ENCODE data around the gene WDR62.
A peak's percentile ranks its signal among the peaks of the same experiment; 100 is the strongest.

The WDR62 gene

DNA sequence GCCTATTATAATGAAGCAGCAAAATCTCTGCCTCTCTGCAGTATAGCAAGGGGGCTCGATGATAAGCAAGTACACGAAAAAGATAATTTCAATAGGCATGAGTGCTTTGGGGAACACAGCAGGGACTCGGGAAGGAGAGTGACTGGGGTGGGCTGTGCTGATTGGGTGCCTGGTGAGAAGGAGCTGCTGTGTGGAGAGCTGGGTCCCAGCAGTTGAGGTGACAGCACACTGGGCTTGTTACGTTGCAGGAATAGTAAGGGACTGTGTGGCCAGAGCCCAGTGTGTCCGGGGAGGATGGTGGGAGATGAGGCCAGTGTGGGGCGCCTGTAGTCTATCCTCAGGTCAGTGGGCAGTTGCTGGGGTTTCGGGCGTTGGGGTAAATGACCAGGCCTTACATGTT is 17.4 kb downstream of the WDR62 start:
- no peak for TF ChIP-seq CTCF (conservative IDR thresholded peaks at IDR 0.05)
- peak overlapping the region; percentile 89 for H3K27ac ChIP-seq

DNA sequence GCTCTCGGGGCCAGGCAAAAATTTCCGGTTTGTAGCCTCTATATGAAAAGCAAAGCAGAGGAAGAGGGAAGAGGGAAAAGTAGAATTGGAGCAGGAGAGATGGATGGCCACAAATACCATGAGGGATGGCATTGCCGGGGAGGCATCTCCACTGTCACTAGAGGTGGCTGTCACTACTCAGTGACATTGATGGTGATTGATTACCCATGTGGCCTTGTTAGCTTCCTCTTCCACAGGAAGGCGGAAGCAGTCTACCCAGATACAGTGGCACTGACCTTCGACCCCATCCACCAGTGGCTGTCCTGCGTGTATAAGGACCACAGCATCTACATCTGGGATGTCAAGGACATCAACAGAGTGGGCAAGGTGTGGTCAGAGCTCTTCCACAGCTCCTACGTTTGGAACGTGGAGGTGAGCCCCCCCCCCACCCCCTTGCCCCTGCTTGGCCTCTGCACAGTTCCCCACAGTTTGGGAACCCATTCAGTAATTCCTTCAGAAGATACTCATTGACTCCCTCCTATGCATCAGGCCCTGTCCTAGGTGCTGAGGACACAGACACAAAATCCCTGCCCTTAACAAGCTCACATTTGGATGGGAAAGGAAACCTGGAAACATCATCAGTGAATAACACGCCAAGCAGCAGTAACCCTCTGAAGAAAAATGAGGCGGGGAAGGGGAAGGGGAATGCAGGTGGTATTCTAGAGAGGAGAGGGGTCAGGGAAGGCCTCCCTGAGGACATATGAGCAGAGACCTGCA is 18.6 kb downstream of the WDR62 start:
- no peak for TF ChIP-seq CTCF (conservative IDR thresholded peaks at IDR 0.05)
- H3K27ac ChIP-seq = peak overlapping the region; percentile 89; the same call in 1 of the 2 replicates

- no peak for TF ChIP-seq CTCF (conservative IDR thresholded peaks at IDR 0.05)
- H3K27ac ChIP-seq = peak overlapping the region; percentile 50; the same call in 1 of the 2 replicates
Observed at GRCh38 chr19:36079389-36079945, 24.8 kb downstream of the WDR62 start.

- no peak for TF ChIP-seq CTCF (conservative IDR thresholded peaks at IDR 0.05)
- peak overlapping the region; percentile 50 for H3K27ac ChIP-seq
Observed at GRCh38 chr19:36081385-36081784, 26.7 kb downstream of the WDR62 start.

GRCh38 chr19:36081894-36082293 is 27.2 kb downstream of the WDR62 start:
- TF ChIP-seq CTCF (conservative IDR thresholded peaks at IDR 0.05) = no peak
- H3K27ac ChIP-seq = peak overlapping the region; percentile 50

- TF ChIP-seq CTCF (conservative IDR thresholded peaks at IDR 0.05) = no peak
- H3K27ac ChIP-seq = no peak overlapping the region; the same call in 1 of the 2 replicates
Observed at GRCh38 chr19:36082916-36083315, 28.2 kb downstream of the WDR62 start.

GRCh38 chr19:36084231-36085009 is 29.7 kb downstream of the WDR62 start:
- H3K27ac ChIP-seq = no peak overlapping the region
- no peak for TF ChIP-seq CTCF (conservative IDR thresholded peaks at IDR 0.05)
